K562 (cell line): ENCODE measurements around the gene ARHGDIA. TPM values are rescaled to one million over a fixed set of nuclear protein-coding genes. Genes with fewer than 3 reads are reported as not detected.
A peak's percentile ranks its signal among the peaks of the same experiment; 100 is the strongest.

Experiments used
- CREM ChIP-seq: IDR thresholded peaks from 2 replicates; pipeline ENCODE4 v1.6.1; 2014; ENCODE audit warnings: antibody characterized with exemption, low read depth
- ELF1 ChIP-seq: fragments of 200-800 bp; sonication (Bioruptor generic); IDR thresholded peaks from 2 replicates; pipeline ENCODE4 v1.6.1; 2016; ENCODE audit warnings: missing genetic modification characterization, missing compliant biosample characterization
- ERF ChIP-seq: fragments of 450-650 bp; formaldehyde crosslinking; IDR thresholded peaks from 2 replicates; pipeline ENCODE4 v1.4.0; 2020; ENCODE audit warnings: mild to moderate bottlenecking, mixed read lengths
- HMGXB4 ChIP-seq: sonication (generic); formaldehyde crosslinking; IDR thresholded peaks from 2 replicates; pipeline ENCODE4 v1.8.1; 2023; ENCODE audit warnings: mild to moderate bottlenecking, missing genetic modification reagents
- NELFE ChIP-seq: IDR thresholded peaks from 2 replicates; pipeline ENCODE4 v1.6.1; 2011; ENCODE audit warnings: mild to moderate bottlenecking; ENCODE audit not compliant: insufficient read depth, insufficient read length
- RBBP5 ChIP-seq: fragments of 200-600 bp; sonication (generic); IDR thresholded peaks from 2 replicates; pipeline ENCODE4 v1.6.1; 2012; ENCODE audit warnings: borderline replicate concordance, mild to moderate bottlenecking, low read length, control low read depth, inconsistent platforms; ENCODE audit not compliant: insufficient read depth, poor library complexity, severe bottlenecking
- SNIP1 ChIP-seq: fragments of 450-650 bp; IDR thresholded peaks from 2 replicates; pipeline ENCODE4 v1.7.1; 2017; ENCODE audit warnings: low read depth, mild to moderate bottlenecking
- TRIM24 ChIP-seq, 2 experiments: fragments of 450-650 bp; IDR thresholded peaks; 2 replicates each; pipeline ENCODE4 v1.6.1; 2016
- U2AF1 ChIP-seq: fragments of 200-400 bp; formaldehyde crosslinking; optimal IDR thresholded peaks from 2 replicates; pipeline ENCODE3; 2017; ENCODE audit warnings: mild to moderate bottlenecking, low read depth, low read length, moderate library complexity
- ZNF24 ChIP-seq: fragments of 450-650 bp; IDR thresholded peaks from 2 replicates; pipeline ENCODE4 v1.6.1; 2016
- ZNF347 ChIP-seq: fragments of 450-650 bp; formaldehyde crosslinking; IDR thresholded peaks from 2 replicates; pipeline ENCODE4 v1.4.0; 2020; ENCODE audit warnings: low read depth, mild to moderate bottlenecking, moderate library complexity
- ZNF830 ChIP-seq: fragments of 250-450 bp; sonication (Bioruptor Pico); IDR thresholded peaks from 2 replicates; pipeline ENCODE4 v1.5.0; 2021; ENCODE audit warnings: mild to moderate bottlenecking
- polyA plus RNA-seq, 8 experiments: library from polyadenylated mRNA; depleted of rRNA in 4 of 8; stranded (reverse) in 5 of 8; unstranded in 3 of 8; fragments of >200 nt; fragmentation: Nextera tagmentation in 2 of 8; fragmentation: Illumina TruSeq in 1 of 8; extraction: Ambion mirVana in 2 of 8; extraction: Trizol in 1 of 8; gene quantifications; 2 replicates each; pipeline versions ENCODE4 v1.2.1 to v1.2.3, GENCODE V29; 2011 to 2014; ENCODE audit warnings: inconsistent platforms in 1 of 8, missing spikeins in 1 of 8
- total RNA-seq, 7 experiments: library from RNA; depleted of rRNA in 6 of 7; stranded (reverse); fragments of >200 nt in 6 of 7; fragmentation: Illumina TruSeq in 2 of 7; extraction: Trizol in 2 of 7; gene quantifications; 2 replicates each; pipeline versions ENCODE4 v1.2.1 to v1.2.3, GENCODE V29; 2011 to 2021; ENCODE audit warnings: low replicate concordance in 1 of 7
- TF ChIP-seq, protein P1 (sequence below): fragments of 450-650 bp; IDR thresholded peaks from 2 replicates; pipeline ENCODE4 v1.6.1; 2017; ENCODE audit warnings: antibody characterized with exemption, mild to moderate bottlenecking
- TF ChIP-seq, protein P2 (sequence below): sonication (generic); formaldehyde crosslinking; IDR thresholded peaks from 2 replicates; pipeline ENCODE4 v1.9.0; 2022; ENCODE audit warnings: mild to moderate bottlenecking, missing genetic modification reagents
- TF ChIP-seq, protein P3 (sequence below), 2 experiments: fragments of 450-650 bp; IDR thresholded peaks; 2 replicates each; pipeline ENCODE4 v1.6.1; 2016
- TF ChIP-seq, protein P4 (sequence below): fragments of 250-450 bp; sonication (Bioruptor Pico); IDR thresholded peaks from 2 replicates; pipeline ENCODE4 v1.6.1; 2021; ENCODE audit warnings: mild to moderate bottlenecking
- TF ChIP-seq, protein P5 (sequence below): sonication (generic); formaldehyde crosslinking; IDR thresholded peaks from 2 replicates; pipeline ENCODE4 v1.8.1; 2022; ENCODE audit warnings: missing genetic modification reagents
- TF ChIP-seq, protein P6 (sequence below): sonication (generic); formaldehyde crosslinking; IDR thresholded peaks from 2 replicates; pipeline ENCODE4 v1.8.0; 2022; ENCODE audit warnings: mild to moderate bottlenecking, missing genetic modification reagents

The ARHGDIA gene
- total and polyA plus RNA-seq, 9 of the 15 experiments (the other 6 are each of a cell fraction or from before 2014, with no cell fraction given) = 9.6 to 340 (median 97.6) TPM

GRCh38 chr17:81867991-81868673 lies 3.0 kb downstream of the ARHGDIA start (continued):
- TF ChIP-seq, protein P1, sequence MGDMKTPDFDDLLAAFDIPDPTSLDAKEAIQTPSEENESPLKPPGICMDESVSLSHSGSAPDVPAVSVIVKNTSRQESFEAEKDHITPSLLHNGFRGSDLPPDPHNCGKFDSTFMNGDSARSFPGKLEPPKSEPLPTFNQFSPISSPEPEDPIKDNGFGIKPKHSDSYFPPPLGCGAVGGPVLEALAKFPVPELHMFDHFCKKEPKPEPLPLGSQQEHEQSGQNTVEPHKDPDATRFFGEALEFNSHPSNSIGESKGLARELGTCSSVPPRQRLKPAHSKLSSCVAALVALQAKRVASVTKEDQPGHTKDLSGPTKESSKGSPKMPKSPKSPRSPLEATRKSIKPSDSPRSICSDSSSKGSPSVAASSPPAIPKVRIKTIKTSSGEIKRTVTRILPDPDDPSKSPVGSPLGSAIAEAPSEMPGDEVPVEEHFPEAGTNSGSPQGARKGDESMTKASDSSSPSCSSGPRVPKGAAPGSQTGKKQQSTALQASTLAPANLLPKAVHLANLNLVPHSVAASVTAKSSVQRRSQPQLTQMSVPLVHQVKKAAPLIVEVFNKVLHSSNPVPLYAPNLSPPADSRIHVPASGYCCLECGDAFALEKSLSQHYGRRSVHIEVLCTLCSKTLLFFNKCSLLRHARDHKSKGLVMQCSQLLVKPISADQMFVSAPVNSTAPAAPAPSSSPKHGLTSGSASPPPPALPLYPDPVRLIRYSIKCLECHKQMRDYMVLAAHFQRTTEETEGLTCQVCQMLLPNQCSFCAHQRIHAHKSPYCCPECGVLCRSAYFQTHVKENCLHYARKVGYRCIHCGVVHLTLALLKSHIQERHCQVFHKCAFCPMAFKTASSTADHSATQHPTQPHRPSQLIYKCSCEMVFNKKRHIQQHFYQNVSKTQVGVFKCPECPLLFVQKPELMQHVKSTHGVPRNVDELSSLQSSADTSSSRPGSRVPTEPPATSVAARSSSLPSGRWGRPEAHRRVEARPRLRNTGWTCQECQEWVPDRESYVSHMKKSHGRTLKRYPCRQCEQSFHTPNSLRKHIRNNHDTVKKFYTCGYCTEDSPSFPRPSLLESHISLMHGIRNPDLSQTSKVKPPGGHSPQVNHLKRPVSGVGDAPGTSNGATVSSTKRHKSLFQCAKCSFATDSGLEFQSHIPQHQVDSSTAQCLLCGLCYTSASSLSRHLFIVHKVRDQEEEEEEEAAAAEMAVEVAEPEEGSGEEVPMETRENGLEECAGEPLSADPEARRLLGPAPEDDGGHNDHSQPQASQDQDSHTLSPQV = peak; percentile 39; the same call in 1 of the 2 replicates
- TF ChIP-seq ZNF24 = no peak
- TF ChIP-seq, protein P2, sequence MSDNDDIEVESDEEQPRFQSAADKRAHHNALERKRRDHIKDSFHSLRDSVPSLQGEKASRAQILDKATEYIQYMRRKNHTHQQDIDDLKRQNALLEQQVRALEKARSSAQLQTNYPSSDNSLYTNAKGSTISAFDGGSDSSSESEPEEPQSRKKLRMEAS (CRISPR knock-in tag) = peak; percentile 83
- no peak for TF ChIP-seq RBBP5
- TF ChIP-seq, protein P3, sequence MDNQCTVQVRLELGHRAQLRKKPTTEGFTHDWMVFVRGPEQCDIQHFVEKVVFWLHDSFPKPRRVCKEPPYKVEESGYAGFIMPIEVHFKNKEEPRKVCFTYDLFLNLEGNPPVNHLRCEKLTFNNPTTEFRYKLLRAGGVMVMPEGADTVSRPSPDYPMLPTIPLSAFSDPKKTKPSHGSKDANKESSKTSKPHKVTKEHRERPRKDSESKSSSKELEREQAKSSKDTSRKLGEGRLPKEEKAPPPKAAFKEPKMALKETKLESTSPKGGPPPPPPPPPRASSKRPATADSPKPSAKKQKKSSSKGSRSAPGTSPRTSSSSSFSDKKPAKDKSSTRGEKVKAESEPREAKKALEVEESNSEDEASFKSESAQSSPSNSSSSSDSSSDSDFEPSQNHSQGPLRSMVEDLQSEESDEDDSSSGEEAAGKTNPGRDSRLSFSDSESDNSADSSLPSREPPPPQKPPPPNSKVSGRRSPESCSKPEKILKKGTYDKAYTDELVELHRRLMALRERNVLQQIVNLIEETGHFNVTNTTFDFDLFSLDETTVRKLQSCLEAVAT (IDR thresholded peaks at IDR 0.05) = no peak
- TF ChIP-seq ERF (CRISPR knock-in tag) = peak; percentile 87; the same call in 1 of the 2 replicates
- TF ChIP-seq ELF1 (tag) = no peak
- TF ChIP-seq TRIM24 (IDR thresholded peaks at IDR 0.05) = peak in 1 of 2 experiments; percentile 40; a peak in 1 of 4 replicates
- TF ChIP-seq, protein P4, sequence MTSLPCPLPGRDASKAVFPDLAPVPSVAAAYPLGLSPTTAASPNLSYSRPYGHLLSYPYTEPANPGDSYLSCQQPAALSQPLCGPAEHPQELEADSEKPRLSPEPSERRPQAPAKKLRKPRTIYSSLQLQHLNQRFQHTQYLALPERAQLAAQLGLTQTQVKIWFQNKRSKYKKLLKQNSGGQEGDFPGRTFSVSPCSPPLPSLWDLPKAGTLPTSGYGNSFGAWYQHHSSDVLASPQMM (CRISPR knock-in tag) = no peak
- TF ChIP-seq ZNF830 (CRISPR knock-in tag) = peak; percentile 59; the same call in 1 of the 2 replicates
- TF ChIP-seq HMGXB4 (CRISPR knock-in tag) = no peak
- TF ChIP-seq, protein P5, sequence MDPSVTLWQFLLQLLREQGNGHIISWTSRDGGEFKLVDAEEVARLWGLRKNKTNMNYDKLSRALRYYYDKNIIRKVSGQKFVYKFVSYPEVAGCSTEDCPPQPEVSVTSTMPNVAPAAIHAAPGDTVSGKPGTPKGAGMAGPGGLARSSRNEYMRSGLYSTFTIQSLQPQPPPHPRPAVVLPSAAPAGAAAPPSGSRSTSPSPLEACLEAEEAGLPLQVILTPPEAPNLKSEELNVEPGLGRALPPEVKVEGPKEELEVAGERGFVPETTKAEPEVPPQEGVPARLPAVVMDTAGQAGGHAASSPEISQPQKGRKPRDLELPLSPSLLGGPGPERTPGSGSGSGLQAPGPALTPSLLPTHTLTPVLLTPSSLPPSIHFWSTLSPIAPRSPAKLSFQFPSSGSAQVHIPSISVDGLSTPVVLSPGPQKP (CRISPR knock-in tag) = no peak
- no peak for TF ChIP-seq U2AF1
- TF ChIP-seq, protein P6, sequence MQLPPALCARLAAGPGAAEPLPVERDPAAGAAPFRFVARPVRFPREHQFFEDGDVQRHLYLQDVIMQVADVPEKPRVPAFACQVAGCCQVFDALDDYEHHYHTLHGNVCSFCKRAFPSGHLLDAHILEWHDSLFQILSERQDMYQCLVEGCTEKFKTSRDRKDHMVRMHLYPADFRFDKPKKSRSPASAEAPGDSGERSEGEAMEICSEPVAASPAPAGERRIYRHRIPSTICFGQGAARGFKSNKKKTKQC = peak; percentile 35; the same call in 1 of the 2 replicates
- no peak for TF ChIP-seq CREM
- no peak for TF ChIP-seq SNIP1
- no peak for TF ChIP-seq ZNF347
- TF ChIP-seq NELFE = no peak
